HepG2 (cell line): ENCODE results near the gene DPH6. TPM values are rescaled to one million over a fixed set of nuclear protein-coding genes. Genes with fewer than 3 reads are reported as not detected.

ENCODE experiments used
- ATAC-seq: fragments of 200-7000 bp; cut with Tn5 transposase; 3 replicates; pipeline ENCODE4 v1.9.1; 2020; ENCODE audit warnings: mild to moderate bottlenecking, moderate library complexity
- BruUV-seq: library from RNA; stranded (reverse); fragments of 400-500 nt; replicated peaks from 2 replicates; lab custom pipeline; 2021; lab: Mats Ljungman, UMichigan
- CTCF ChIA-PET: fragments of 300-600 bp; formaldehyde crosslinking; extraction: SDS; loops from one replicate; lab custom pipeline; 2021; ENCODE audit warnings: low total read pairs, inconsistent platforms, low intra/inter-chr PET ratio; lab: Yijun Ruan, JAX
- POLR2A ChIA-PET: fragments of 350-600 bp; sonication (Branson Sonifier 250); formaldehyde crosslinking; loops from one replicate; lab custom pipeline; 2020; ENCODE audit warnings: antibody characterized with exemption, inconsistent platforms; lab: Yijun Ruan, JAX
- DNase-seq: peaks from one replicate; pipeline ENCODE4 v3.0.0-alpha.2; 2015; ENCODE audit warnings: low spot score
- FAIRE-seq: peaks from 3 replicates; lab custom pipeline; 2011; peaks lifted over from hg19 to GRCh38; lab: Jason Lieb, UNC
- H2AFZ ChIP-seq: one replicate; pipeline ENCODE4 v1.6.1; 2011; ENCODE audit warnings: low read length, inconsistent platforms
- H3K27ac ChIP-seq: fragments of 300-600 bp; 3 replicates; pipeline ENCODE4 v1.8.0; 2011; ENCODE audit warnings: mixed run types, mild to moderate bottlenecking, mixed read lengths, low read length, inconsistent platforms; ENCODE audit not compliant: insufficient read depth; ENCODE audit errors: extremely low read length
- H3K27me3 ChIP-seq, 2 experiments: fragments of 200-600 bp in 1 of 2; 2 replicates in 1 of 2; 3 replicates in 1 of 2; pipeline versions ENCODE4 v1.6.0 to v1.8.0; 2011; ENCODE audit warnings: low read length in 2 of 2, mild to moderate bottlenecking in 2 of 2, moderate library complexity in 2 of 2, inconsistent platforms in 1 of 2; ENCODE audit not compliant: insufficient read depth in 2 of 2, control insufficient read depth in 1 of 2
- H3K36me3 ChIP-seq, 2 experiments: fragments of 200-600 bp in 1 of 2; replicated peaks in 1 of 2; 2 replicates in 1 of 2; 3 replicates in 1 of 2; pipeline versions ENCODE4 v1.5.1 to v1.8.0; 2011; ENCODE audit warnings: low read length in 2 of 2, inconsistent platforms in 1 of 2; ENCODE audit not compliant: insufficient read depth in 2 of 2, control insufficient read depth in 1 of 2
- H3K4me1 ChIP-seq: 2 replicates; pipeline ENCODE4 v1.5.1; 2012; ENCODE audit warnings: low read length, inconsistent platforms; ENCODE audit not compliant: insufficient read depth
- H3K4me2 ChIP-seq: 2 replicates; pipeline ENCODE4 v1.6.0; 2011; ENCODE audit warnings: low read depth, low read length, inconsistent platforms
- H3K4me3 ChIP-seq, 3 experiments: fragments of 200-600 bp in 1 of 3; sonication (generic), shearing (Covaris generic) in 1 of 3; replicated peaks in 1 of 3; 2 replicates each; pipeline ENCODE4 v1.5.1; 2011 to 2016; ENCODE audit warnings: low read length in 3 of 3, inconsistent platforms in 2 of 3, low read depth in 2 of 3, mild to moderate bottlenecking in 2 of 3, control low read depth in 1 of 3, mixed read lengths in 1 of 3; ENCODE audit not compliant: insufficient read depth in 1 of 3
- H3K79me2 ChIP-seq: one replicate; pipeline ENCODE4 v1.6.1; 2011; ENCODE audit warnings: low read length, inconsistent platforms; ENCODE audit not compliant: insufficient read depth
- H3K9ac ChIP-seq: 2 replicates; pipeline ENCODE4 v1.6.0; 2011; ENCODE audit warnings: mild to moderate bottlenecking, low read depth, low read length, inconsistent platforms; ENCODE audit not compliant: insufficient read depth
- H3K9me3 ChIP-seq: 2 replicates; pipeline ENCODE4 v1.5.1; 2012; ENCODE audit warnings: mild to moderate bottlenecking, low read length
- H4K20me1 ChIP-seq: 2 replicates; pipeline ENCODE4 v1.6.0; 2011; ENCODE audit warnings: inconsistent platforms, mild to moderate bottlenecking, low read length, moderate library complexity; ENCODE audit not compliant: insufficient read depth
- BRCA1 ChIP-seq: sonication (generic); formaldehyde crosslinking; IDR thresholded peaks from 2 replicates; pipeline ENCODE4 v1.4.0; 2020; ENCODE audit warnings: missing genetic modification reagents
- CHCHD3 ChIP-seq: sonication (generic); formaldehyde crosslinking; IDR thresholded peaks from 2 replicates; pipeline ENCODE4 v1.8.0; 2022; ENCODE audit warnings: mild to moderate bottlenecking, missing genetic modification reagents, moderate library complexity
- EP300 ChIP-seq, 3 experiments: sonication (generic) in 1 of 3; formaldehyde crosslinking in 1 of 3; IDR thresholded peaks; 2 replicates each; pipeline versions ENCODE4 v1.5.1 to v1.6.1; 2011 to 2020; ENCODE audit warnings: low read depth in 2 of 3, low read length in 2 of 3, borderline replicate concordance in 1 of 3, improper control_type of control experiment in 1 of 3, mild to moderate bottlenecking in 1 of 3, missing genetic modification reagents in 1 of 3, moderate library complexity in 1 of 3
- GABPB1 ChIP-seq: IDR thresholded peaks from 2 replicates; pipeline ENCODE4 v1.6.1; 2016; ENCODE audit warnings: mild to moderate bottlenecking, missing genetic modification reagents, moderate library complexity, missing compliant biosample characterization
- HMG20B ChIP-seq: conservative IDR thresholded peaks from 2 replicates; pipeline ENCODE4 v1.6.1; 2016; ENCODE audit warnings: missing genetic modification reagents, missing compliant biosample characterization
- HNF4G ChIP-seq, 2 experiments: sonication (generic) in 1 of 2; formaldehyde crosslinking in 1 of 2; IDR thresholded peaks; 2 replicates each; pipeline versions ENCODE4 v1.4.0 to v1.6.1; 2011 to 2020; ENCODE audit warnings: borderline replicate concordance in 2 of 2, low read depth in 2 of 2, mild to moderate bottlenecking in 2 of 2, low read length in 1 of 2, missing genetic modification reagents in 1 of 2, moderate library complexity in 1 of 2
- HNRNPUL1 ChIP-seq: fragments of 200-400 bp; formaldehyde crosslinking; IDR thresholded peaks from 2 replicates; pipeline ENCODE4 v1.6.1; 2017; ENCODE audit warnings: low read depth, mild to moderate bottlenecking, low read length, moderate library complexity
- HOMEZ ChIP-seq: IDR thresholded peaks from 2 replicates; pipeline ENCODE4 v1.6.1; 2016; ENCODE audit warnings: low read depth
- NAIF1 ChIP-seq: sonication (generic); formaldehyde crosslinking; IDR thresholded peaks from 2 replicates; pipeline ENCODE4 v1.5.0; 2020; ENCODE audit warnings: mild to moderate bottlenecking, missing genetic modification reagents, borderline replicate concordance
- ZNF556 ChIP-seq: sonication (generic); formaldehyde crosslinking; IDR thresholded peaks from 2 replicates; pipeline ENCODE4 v1.4.0; 2020; ENCODE audit warnings: mild to moderate bottlenecking, missing genetic modification reagents, borderline replicate concordance
- ZNF564 ChIP-seq: sonication (generic); formaldehyde crosslinking; IDR thresholded peaks from 2 replicates; pipeline ENCODE4 v1.8.1; 2023; ENCODE audit warnings: mild to moderate bottlenecking, missing genetic modification reagents
- ZNF614 ChIP-seq: IDR thresholded peaks from 2 replicates; pipeline ENCODE4 v1.6.1; 2018; ENCODE audit warnings: missing biosample characterization, missing genetic modification reagents, inconsistent platforms, borderline replicate concordance
- ZNF709 ChIP-seq: sonication (generic); formaldehyde crosslinking; IDR thresholded peaks from 2 replicates; pipeline ENCODE4 v1.5.0; 2020; ENCODE audit warnings: mild to moderate bottlenecking, missing genetic modification reagents
- ZNF737 ChIP-seq: sonication (generic); formaldehyde crosslinking; IDR thresholded peaks from 2 replicates; pipeline ENCODE4 v1.5.0; 2020; ENCODE audit warnings: missing genetic modification reagents, mild to moderate bottlenecking, borderline replicate concordance
- ZNF747 ChIP-seq: sonication (generic); formaldehyde crosslinking; IDR thresholded peaks from 2 replicates; pipeline ENCODE4 v1.8.1; 2023; ENCODE audit warnings: missing genetic modification reagents, mild to moderate bottlenecking, borderline replicate concordance
- ZNF775 ChIP-seq: sonication (generic); formaldehyde crosslinking; IDR thresholded peaks from 2 replicates; pipeline ENCODE4 v1.4.0; 2020; ENCODE audit warnings: missing genetic modification reagents, mild to moderate bottlenecking, moderate library complexity, borderline replicate concordance
- in situ Hi-C: cut with HindIII; loops from 2 replicates; pipeline ENCODE4 v1.10.0; 2017; ENCODE audit warnings: low pct_unique_long_range_greater_than_20kb; ENCODE audit not compliant: extremely low pct_ligation_motif_present
- intact Hi-C: fragments of 100-400 bp; cut with micrococcal nuclease; formaldehyde crosslinking; loops from one replicate; pipeline ENCODE4 v1.10.0; 2022; ENCODE audit not compliant: unreplicated experiment
- polyA plus RNA-seq, 8 experiments: library from polyadenylated mRNA; depleted of rRNA in 3 of 8; stranded (reverse) in 7 of 8; unstranded in 1 of 8; fragments of >200 nt; fragmentation: Illumina TruSeq in 4 of 8; extraction: Trizol in 4 of 8; gene quantifications; 2 replicates each; pipeline versions ENCODE4 v1.2.1 to v1.2.3, GENCODE V29; 2011 to 2016; ENCODE audit warnings: low read depth in 4 of 8, missing spikeins in 1 of 8, mixed read lengths in 1 of 8; ENCODE audit not compliant: insufficient read depth in 1 of 8
- total RNA-seq, 5 experiments: library from RNA; depleted of rRNA; stranded (reverse); fragments of >200 nt; fragmentation: Illumina TruSeq; extraction: Trizol; gene quantifications; 2 replicates each; pipeline ENCODE4 v1.2.3, GENCODE V29; 2016; ENCODE audit warnings: low read depth in 1 of 5
- TF ChIP-seq, protein P1 (sequence below): IDR thresholded peaks from 2 replicates; pipeline ENCODE4 v1.6.1; 2016; ENCODE audit warnings: missing compliant biosample characterization, missing genetic modification reagents, borderline replicate concordance
- TF ChIP-seq, protein P2 (sequence below): IDR thresholded peaks from 2 replicates; pipeline ENCODE4 v1.6.1; 2016; ENCODE audit warnings: missing genetic modification reagents, missing compliant biosample characterization

DPH6 gene
- total and polyA plus RNA-seq, 2 of the 13 experiments (the other 11 are each of a cell fraction or from before 2014, with no cell fraction given) = 10.2 to 25.8 TPM

GRCh38 chr15:35458176-35458856 lies 87.6 kb downstream of the DPH6 start (continued):
- TF ChIP-seq HNF4G (IDR thresholded peaks at IDR 0.05; ENCODE audit: borderline replicate concordance, low read depth, low read length) = no peak
- TF ChIP-seq HNF4G (CRISPR knock-in tag; IDR thresholded peaks at IDR 0.05; ENCODE audit: borderline replicate concordance, low read depth) = no peak
- no peak for TF ChIP-seq HMG20B (CRISPR knock-in tag)
- TF ChIP-seq ZNF747 = no peak
- TF ChIP-seq, all 625 proteins: peak for 0

DNA sequence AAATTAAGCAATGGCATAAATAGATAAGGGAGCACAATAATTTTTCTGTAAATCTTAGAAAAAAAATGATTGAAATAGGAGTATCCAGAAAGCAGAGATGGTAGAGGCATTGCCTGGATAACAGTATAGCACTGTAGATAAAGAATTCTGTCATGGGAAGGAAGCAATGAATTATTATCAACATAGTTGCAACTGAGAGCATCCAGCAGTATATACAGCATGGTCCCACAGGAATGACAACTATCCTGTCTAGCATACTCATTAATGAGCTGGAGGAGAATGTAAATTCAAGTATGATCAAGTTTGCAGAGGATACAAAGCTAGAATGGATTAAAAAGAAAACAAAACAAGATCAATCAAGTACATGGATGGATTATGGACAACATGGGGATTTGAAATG lies 90.8 kb downstream of the DPH6 start:
- intact Hi-C loops (no loop called here), in situ Hi-C loops (no loop called here)
- CTCF ChIA-PET = no interaction called here
- Histone ChIP-seq H3K36me3 (no peaks in the 10 kb centered on the region), H3K9ac (no peak overlapping the region), H3K27ac (no peak overlapping the region), H3K27me3 (no peaks in the 10 kb centered on the region), H3K79me2 (no peaks in the 10 kb centered on the region), H3K4me2 (no peak overlapping the region), H2AFZ (no peak overlapping the region), H4K20me1 (no peaks in the 10 kb centered on the region), H3K4me1 (no peaks in the 10 kb centered on the region), H3K9me3 (no peaks in the 10 kb centered on the region), H3K4me3 (no peak overlapping the region)
- ATAC-seq (no peak), DNase-seq (no peak), FAIRE-seq (no peak)
- POLR2A ChIA-PET = no interaction called here
- BruUV-seq = no TSS peak
- no peak for TF ChIP-seq ZNF614
- TF ChIP-seq HOMEZ (CRISPR knock-in tag) = no peak
- TF ChIP-seq HNRNPUL1 = no peak
- no peak for TF ChIP-seq ZNF556 (CRISPR knock-in tag)
- no peak for TF ChIP-seq ZNF737
- no peak for TF ChIP-seq ZNF747
- TF ChIP-seq BRCA1 (CRISPR knock-in tag) = no peak
- no peak for TF ChIP-seq ZNF775 (CRISPR knock-in tag)
- no peak for TF ChIP-seq NAIF1 (CRISPR knock-in tag)
- TF ChIP-seq EP300 (IDR thresholded peaks at IDR 0.05; ENCODE audit: low read depth in 2 of 2, low read length in 2 of 2) = no peak
- TF ChIP-seq EP300 (CRISPR knock-in tag; IDR thresholded peaks at IDR 0.05; ENCODE audit: borderline replicate concordance) = no peak
- no peak for TF ChIP-seq CHCHD3 (CRISPR knock-in tag)
- TF ChIP-seq, protein P1, sequence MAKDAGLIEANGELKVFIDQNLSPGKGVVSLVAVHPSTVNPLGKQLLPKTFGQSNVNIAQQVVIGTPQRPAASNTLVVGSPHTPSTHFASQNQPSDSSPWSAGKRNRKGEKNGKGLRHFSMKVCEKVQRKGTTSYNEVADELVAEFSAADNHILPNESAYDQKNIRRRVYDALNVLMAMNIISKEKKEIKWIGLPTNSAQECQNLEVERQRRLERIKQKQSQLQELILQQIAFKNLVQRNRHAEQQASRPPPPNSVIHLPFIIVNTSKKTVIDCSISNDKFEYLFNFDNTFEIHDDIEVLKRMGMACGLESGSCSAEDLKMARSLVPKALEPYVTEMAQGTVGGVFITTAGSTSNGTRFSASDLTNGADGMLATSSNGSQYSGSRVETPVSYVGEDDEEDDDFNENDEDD (CRISPR knock-in tag) = no peak
- no peak for TF ChIP-seq ZNF564 (CRISPR knock-in tag)
- no peak for TF ChIP-seq ZNF709
- TF ChIP-seq, protein P2, sequence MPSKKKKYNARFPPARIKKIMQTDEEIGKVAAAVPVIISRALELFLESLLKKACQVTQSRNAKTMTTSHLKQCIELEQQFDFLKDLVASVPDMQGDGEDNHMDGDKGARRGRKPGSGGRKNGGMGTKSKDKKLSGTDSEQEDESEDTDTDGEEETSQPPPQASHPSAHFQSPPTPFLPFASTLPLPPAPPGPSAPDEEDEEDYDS = no peak
- TF ChIP-seq GABPB1 (CRISPR knock-in tag) = no peak
